ENCODE results near the gene VGLL4. TPM values are rescaled to one million over a fixed set of nuclear protein-coding genes. Genes with fewer than 3 reads are reported as not detected.

Gene VGLL4
- total RNA-seq, 1 experiment from 2014 or later = 46.1 TPM

- Histone ChIP-seq H3K36me3 (ENCODE audit: control insufficient read depth, insufficient read depth, low read length) (no peaks in the 10 kb centered on the region), H3K9me3 (no peaks in the 10 kb centered on the region), H3K4me3 (ENCODE audit: low read depth, low read length) (no peak overlapping the region), H3K27me3 (replicated peaks; ENCODE audit: control insufficient read depth, insufficient read depth, low read length) (no peaks in the 10 kb centered on the region), H3K4me1 (peaks cover 9% of the 10 kb centered on the region; the same call in 1 of the 2 replicates)
- ChIA-PET CTCF (no interaction called here), POLR2A (no interaction called here)
- Mint-ChIP-seq H3K9me3 (ENCODE audit: unreplicated experiment) (no peaks in the 10 kb centered on the region), H3K4me1 (ENCODE audit: low read depth, unreplicated experiment) (peaks cover 12% of the 10 kb centered on the region), H3K4me3 (ENCODE audit: unreplicated experiment) (no peak overlapping the region), H3K36me3 (ENCODE audit: insufficient read depth, unreplicated experiment) (peaks cover 16% of the 10 kb centered on the region), H3K27ac (ENCODE audit: unreplicated experiment) (no peak overlapping the region), H3K27me3 (ENCODE audit: insufficient read depth, unreplicated experiment) (no peaks in the 10 kb centered on the region)
- no peak for DNase-seq
- no TSS peak for BruUV-seq (replicated peaks)
- intact Hi-C loops (cut with micrococcal nuclease; ENCODE audit: unreplicated experiment) = no loop called here
- no peak for TF ChIP-seq CTCF (IDR thresholded peaks at IDR 0.05; ENCODE audit: insufficient read depth in 1 of 2, low read depth in 1 of 2, low read length in 1 of 2, severe bottlenecking in 1 of 2, unreplicated experiment in 1 of 2)
These were observed 16.1 kb downstream of the VGLL4 start for GRCh38 chr3:11627612-11628011.

DNA sequence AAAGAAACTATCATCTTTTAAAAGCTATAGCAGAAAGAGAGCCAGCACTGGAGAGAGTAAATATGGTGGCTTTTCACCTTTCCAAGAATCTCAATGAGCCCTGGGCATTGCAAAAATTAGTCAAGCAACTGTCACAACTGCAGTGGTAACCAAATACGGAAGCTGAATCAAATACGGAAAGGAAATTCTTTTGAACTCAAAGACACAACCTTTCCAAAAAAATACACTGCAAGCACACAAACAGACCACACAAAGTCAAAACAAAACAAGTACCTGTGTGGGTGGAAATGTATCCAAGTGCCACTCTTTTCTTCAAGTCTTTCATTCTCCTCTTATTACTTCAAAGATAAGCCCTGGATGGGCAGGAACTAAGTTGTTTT lies 17.6 kb downstream of the VGLL4 start:
- no TSS peak for BruUV-seq (replicated peaks)
- POLR2A ChIA-PET = interaction anchor here (0.5 kb wide), 1 partner anchor 126 kb away, joined by 3 read pairs; no protein-coding TSS in a partner anchor
- H3K4me3 ChIP-seq (ENCODE audit: low read depth, low read length) = no peak overlapping the region
- no peak for DNase-seq
- H3K27me3 Mint-ChIP-seq (ENCODE audit: insufficient read depth, unreplicated experiment) = no peaks in the 10 kb centered on the region
- H3K4me3 Mint-ChIP-seq (ENCODE audit: unreplicated experiment) = no peak overlapping the region
- no peak for TF ChIP-seq CTCF (IDR thresholded peaks at IDR 0.05; ENCODE audit: insufficient read depth in 1 of 2, low read depth in 1 of 2, low read length in 1 of 2, severe bottlenecking in 1 of 2, unreplicated experiment in 1 of 2)
- no peaks in the 10 kb centered on the region for H3K27me3 ChIP-seq (replicated peaks; ENCODE audit: control insufficient read depth, insufficient read depth, low read length)
- no peaks in the 10 kb centered on the region for H3K9me3 ChIP-seq
- no peak overlapping the region for H3K27ac Mint-ChIP-seq (ENCODE audit: unreplicated experiment)
- H3K4me1 ChIP-seq = peaks cover 17% of the 10 kb centered on the region
- no peaks in the 10 kb centered on the region for H3K36me3 ChIP-seq (ENCODE audit: control insufficient read depth, insufficient read depth, low read length)
- H3K4me1 Mint-ChIP-seq (ENCODE audit: low read depth, unreplicated experiment) = peaks cover 12% of the 10 kb centered on the region
- H3K9me3 Mint-ChIP-seq (ENCODE audit: unreplicated experiment) = no peaks in the 10 kb centered on the region
- peaks cover 16% of the 10 kb centered on the region for H3K36me3 Mint-ChIP-seq (ENCODE audit: insufficient read depth, unreplicated experiment)
- CTCF ChIA-PET = no interaction called here
- intact Hi-C loops (cut with micrococcal nuclease; ENCODE audit: unreplicated experiment) = no loop called here

- H3K36me3 Mint-ChIP-seq (ENCODE audit: insufficient read depth, unreplicated experiment) = peaks cover 16% of the 10 kb centered on the region
- DNase-seq = no peak
- H3K27me3 Mint-ChIP-seq (ENCODE audit: insufficient read depth, unreplicated experiment) = no peaks in the 10 kb centered on the region
- POLR2A ChIA-PET = no interaction called here
- no peak for TF ChIP-seq CTCF (IDR thresholded peaks at IDR 0.05; ENCODE audit: insufficient read depth in 1 of 2, low read depth in 1 of 2, low read length in 1 of 2, severe bottlenecking in 1 of 2, unreplicated experiment in 1 of 2)
- H3K4me1 Mint-ChIP-seq (ENCODE audit: low read depth, unreplicated experiment) = peaks cover 16% of the 10 kb centered on the region
- H3K27ac Mint-ChIP-seq (ENCODE audit: unreplicated experiment) = no peak overlapping the region
- intact Hi-C loops (cut with micrococcal nuclease; ENCODE audit: unreplicated experiment) = no loop called here
- no peaks in the 10 kb centered on the region for H3K27me3 ChIP-seq (replicated peaks; ENCODE audit: control insufficient read depth, insufficient read depth, low read length)
- no peak overlapping the region for H3K4me3 ChIP-seq (ENCODE audit: low read depth, low read length)
- H3K9me3 ChIP-seq = no peaks in the 10 kb centered on the region
- H3K4me1 ChIP-seq = peaks cover 20% of the 10 kb centered on the region
- no peak overlapping the region for H3K4me3 Mint-ChIP-seq (ENCODE audit: unreplicated experiment)
- BruUV-seq (replicated peaks) = no TSS peak
- no peaks in the 10 kb centered on the region for H3K9me3 Mint-ChIP-seq (ENCODE audit: unreplicated experiment)
- no peaks in the 10 kb centered on the region for H3K36me3 ChIP-seq (ENCODE audit: control insufficient read depth, insufficient read depth, low read length)
- CTCF ChIA-PET = no interaction called here
These were observed 18.2 kb downstream of the VGLL4 start for GRCh38 chr3:11625376-11626083.

Measured in Caco-2 (cell line).